HK-2 (cell line): Measurements from ENCODE around the gene FBXW10.
"Not testable (repeated sequence)": the region's sequence is repeated elsewhere in the genome, so short reads cannot be mapped to it uniquely, and the experiment has no call there.

Experiments used
- DNase-seq: peaks from one replicate; pipeline ENCODE4 v3.0.0-alpha.2; 2018; ENCODE audit not compliant: unreplicated experiment

Gene FBXW10

GRCh38 chr17:18747501-18747900 is 3.6 kb downstream of the FBXW10 start:
- not testable (repeated sequence) for DNase-seq

- DNase-seq, result not testable (repeated sequence)
Measured at GRCh38 chr17:18750242-18750641, 6.4 kb downstream of the FBXW10 start.

GRCh38 chr17:18753829-18754409 is 10.1 kb downstream of the FBXW10 start:
- not testable (repeated sequence) for DNase-seq

- DNase-seq, result not testable (repeated sequence)
Measured at GRCh38 chr17:18755969-18756368, 12.1 kb downstream of the FBXW10 start.

- not testable (repeated sequence) for DNase-seq
Measured at GRCh38 chr17:18757368-18758044, 13.7 kb downstream of the FBXW10 start.

GRCh38 chr17:18758344-18758743 is 14.5 kb downstream of the FBXW10 start:
- DNase-seq, result not testable (repeated sequence)

GRCh38 chr17:18760221-18760620 is 16.4 kb downstream of the FBXW10 start:
- DNase-seq, result not testable (repeated sequence)

- DNase-seq, result not testable (repeated sequence)
Measured at GRCh38 chr17:18770572-18770971, 26.7 kb downstream of the FBXW10 start.

GRCh38 chr17:18771066-18771465 is 27.2 kb downstream of the FBXW10 start:
- DNase-seq, result not testable (repeated sequence)

- DNase-seq, result no peak
Measured at GRCh38 chr17:18772471-18772870, 28.6 kb downstream of the FBXW10 start.

- DNase-seq, result peak; percentile 97
Measured at GRCh38 chr17:18780991-18781718, 37.3 kb downstream of the FBXW10 start, which contains the start of gene TVP23B. TSS of gene TVP23B (plus strand) at chr17:18781183. CDS start at chr17:18781294, 111 bp downstream.

GRCh38 chr17:18781805-18782204 is 38.0 kb downstream of the FBXW10 start:
- not testable (repeated sequence) for DNase-seq

GRCh38 chr17:18785933-18786332 is 42.1 kb downstream of the FBXW10 start:
- not testable (repeated sequence) for DNase-seq

- DNase-seq, result not testable (repeated sequence)
Measured at GRCh38 chr17:18786890-18787289, 43.0 kb downstream of the FBXW10 start.

- not testable (repeated sequence) for DNase-seq
Measured at GRCh38 chr17:18791402-18791801, 47.5 kb downstream of the FBXW10 start.

GRCh38 chr17:18794841-18795240 is 51.0 kb downstream of the FBXW10 start:
- DNase-seq, result not testable (repeated sequence)

GRCh38 chr17:18796887-18797286 is 53.0 kb downstream of the FBXW10 start:
- DNase-seq, result not testable (repeated sequence)

GRCh38 chr17:18803458-18804245 is 59.8 kb downstream of the FBXW10 start:
- DNase-seq, result not testable (repeated sequence)

- DNase-seq, result not testable (repeated sequence)
Measured at GRCh38 chr17:18815924-18816323, 72.1 kb downstream of the FBXW10 start.

- DNase-seq, result peak; percentile 8
Measured at GRCh38 chr17:18816489-18817371, 72.9 kb downstream of the FBXW10 start.

- DNase-seq, result not testable (repeated sequence)
Measured at GRCh38 chr17:18821430-18821829, 77.6 kb downstream of the FBXW10 start.
